WTC11 (cell line): ENCODE measurements around the gene SNRPA. TPM values are rescaled to one million over a fixed set of nuclear protein-coding genes. Genes with fewer than 3 reads are reported as not detected.

Source experiments
- ATAC-seq: fragments of 200-7000 bp; cut with Tn5 transposase; 2 replicates; pipeline ENCODE4 v1.10.0; 2021; ENCODE audit warnings: mild to moderate bottlenecking, moderate library complexity
- CTCF ChIA-PET: fragments of 300-600 bp; sonication (Branson Sonifier 250); formaldehyde crosslinking; loops from one replicate; lab custom pipeline; 2021; ENCODE audit warnings: antibody characterized with exemption; lab: Charles Lee
- POLR2A ChIA-PET: fragments of 350-600 bp; sonication (Branson Sonifier 250); formaldehyde crosslinking; loops from one replicate; lab custom pipeline; 2021; ENCODE audit warnings: antibody characterized with exemption; lab: Charles Lee
- DNase-seq: peaks from one replicate; pipeline ENCODE4 v3.0.0; 2021; ENCODE audit warnings: low spot score
- H3K27ac Mint-ChIP-seq: 2 replicates; pipeline ENCODE4 v1.8.0; 2021; ENCODE audit warnings: mixed read lengths
- H3K27me3 Mint-ChIP-seq: 2 replicates; pipeline ENCODE4 v1.8.0; 2021; ENCODE audit warnings: low read depth, mild to moderate bottlenecking, moderate library complexity, mixed read lengths
- H3K36me3 Mint-ChIP-seq: 2 replicates; pipeline ENCODE4 v1.8.0; 2021; ENCODE audit warnings: mixed read lengths
- H3K4me1 Mint-ChIP-seq: 2 replicates; pipeline ENCODE4 v1.8.0; 2022; ENCODE audit warnings: mixed read lengths
- H3K4me3 Mint-ChIP-seq: 2 replicates; pipeline ENCODE4 v1.8.0; 2021; ENCODE audit warnings: mild to moderate bottlenecking, moderate library complexity, mixed read lengths
- H3K9me3 Mint-ChIP-seq: 2 replicates; pipeline ENCODE4 v1.8.0; 2021; ENCODE audit warnings: mixed read lengths
- AR ChIP-seq: fragments of 250-450 bp; sonication (Bioruptor Pico); IDR thresholded peaks from 2 replicates; pipeline ENCODE4 v1.9.0; 2021; ENCODE audit warnings: mild to moderate bottlenecking
- CBFB ChIP-seq: sonication (generic); formaldehyde crosslinking; IDR thresholded peaks from 2 replicates; pipeline ENCODE4 v1.8.1; 2022; ENCODE audit warnings: mild to moderate bottlenecking, low read depth, missing genetic modification reagents
- CDX4 ChIP-seq: fragments of 250-450 bp; sonication (Bioruptor Pico); IDR thresholded peaks from 2 replicates; pipeline ENCODE4 v1.9.0; 2021; ENCODE audit warnings: moderate library complexity, mild to moderate bottlenecking, inconsistent platforms, borderline replicate concordance
- CREB1 ChIP-seq: sonication (generic); formaldehyde crosslinking; IDR thresholded peaks from 2 replicates; pipeline ENCODE4 v1.8.0; 2023; ENCODE audit warnings: mild to moderate bottlenecking, missing genetic modification reagents
- ELF4 ChIP-seq: sonication (generic); formaldehyde crosslinking; IDR thresholded peaks from 2 replicates; pipeline ENCODE4 v1.8.1; 2022; ENCODE audit warnings: low read depth, mild to moderate bottlenecking, moderate library complexity, missing genetic modification reagents
- FOXJ3 ChIP-seq: sonication (generic); formaldehyde crosslinking; IDR thresholded peaks from 2 replicates; pipeline ENCODE4 v1.9.0; 2021; ENCODE audit warnings: missing genetic modification reagents, mild to moderate bottlenecking, borderline replicate concordance
- FOXK1 ChIP-seq: sonication (generic); formaldehyde crosslinking; IDR thresholded peaks from 2 replicates; pipeline ENCODE4 v1.8.0; 2022; ENCODE audit warnings: mild to moderate bottlenecking, moderate library complexity, missing genetic modification reagents
- FOXP4 ChIP-seq: sonication (generic); formaldehyde crosslinking; IDR thresholded peaks from 2 replicates; pipeline ENCODE4 v1.8.0; 2022; ENCODE audit warnings: mild to moderate bottlenecking, missing genetic modification reagents
- HMGXB4 ChIP-seq: sonication (generic); formaldehyde crosslinking; IDR thresholded peaks from 2 replicates; pipeline ENCODE4 v1.8.1; 2023; ENCODE audit warnings: mild to moderate bottlenecking, moderate library complexity, missing genetic modification reagents
- IRF2 ChIP-seq: sonication (generic); formaldehyde crosslinking; IDR thresholded peaks from 2 replicates; pipeline ENCODE4 v1.8.0; 2022; ENCODE audit warnings: low read depth, missing genetic modification reagents, borderline replicate concordance
- JAZF1 ChIP-seq: fragments of 250-450 bp; sonication (Bioruptor Pico); IDR thresholded peaks from 2 replicates; pipeline ENCODE4 v1.9.0; 2021; ENCODE audit warnings: moderate library complexity, mild to moderate bottlenecking, inconsistent platforms
- MXD4 ChIP-seq: fragments of 250-450 bp; sonication (Bioruptor Pico); IDR thresholded peaks from 2 replicates; pipeline ENCODE4 v1.8.0; 2021; ENCODE audit warnings: mild to moderate bottlenecking, moderate library complexity, borderline replicate concordance
- NR1H2 ChIP-seq: sonication (generic); formaldehyde crosslinking; IDR thresholded peaks from 2 replicates; pipeline ENCODE4 v1.9.0; 2021; ENCODE audit warnings: mild to moderate bottlenecking, moderate library complexity, missing genetic modification reagents
- PRRX2 ChIP-seq: fragments of 250-450 bp; sonication (Bioruptor Pico); IDR thresholded peaks from 2 replicates; pipeline ENCODE4 v1.8.0; 2021; ENCODE audit warnings: mild to moderate bottlenecking
- RORB ChIP-seq: fragments of 250-450 bp; sonication (Bioruptor Pico); IDR thresholded peaks from 2 replicates; pipeline ENCODE4 v1.9.0; 2021; ENCODE audit warnings: mild to moderate bottlenecking
- SMAD4 ChIP-seq: sonication (generic); formaldehyde crosslinking; IDR thresholded peaks from 2 replicates; pipeline ENCODE4 v1.8.0; 2022; ENCODE audit warnings: mild to moderate bottlenecking, missing genetic modification reagents
- STAT6 ChIP-seq: sonication (generic); formaldehyde crosslinking; conservative IDR thresholded peaks from 2 replicates; pipeline ENCODE4 v1.8.1; 2023; ENCODE audit warnings: mild to moderate bottlenecking, low read depth, missing genetic modification reagents, moderate library complexity
- TEAD1 ChIP-seq: sonication (generic); formaldehyde crosslinking; IDR thresholded peaks from 2 replicates; pipeline ENCODE4 v1.8.0; 2022; ENCODE audit warnings: mild to moderate bottlenecking, missing genetic modification reagents
- USF2 ChIP-seq: sonication (generic); formaldehyde crosslinking; IDR thresholded peaks from 2 replicates; pipeline ENCODE4 v1.8.1; 2023; ENCODE audit warnings: mild to moderate bottlenecking, missing genetic modification reagents, moderate library complexity
- ZMAT4 ChIP-seq: fragments of 250-450 bp; sonication (Bioruptor Pico); IDR thresholded peaks from 2 replicates; pipeline ENCODE4 v1.9.0; 2021; ENCODE audit warnings: mild to moderate bottlenecking
- ZNF219 ChIP-seq: sonication (generic); formaldehyde crosslinking; IDR thresholded peaks from 2 replicates; pipeline ENCODE4 v1.8.0; 2023; ENCODE audit warnings: missing genetic modification reagents, mild to moderate bottlenecking, borderline replicate concordance
- ZNF423 ChIP-seq: fragments of 250-450 bp; sonication (Bioruptor Pico); IDR thresholded peaks from 2 replicates; pipeline ENCODE4 v2.1.2; 2022; ENCODE audit warnings: mild to moderate bottlenecking, moderate library complexity
- total RNA-seq: library from RNA; stranded (reverse); gene quantifications from 3 replicates; pipeline ENCODE4 v1.2.3, GENCODE V29; 2021

SNRPA gene
- total RNA-seq, 1 experiment from 2014 or later: 227 TPM

GRCh38 chr19:40742477-40742876, 8.5 kb upstream of the SNRPA start (continued):
- TF ChIP-seq HMGXB4 (CRISPR knock-in tag): no peak
- TF ChIP-seq FOXJ3 (CRISPR knock-in tag): no peak
- no peak for TF ChIP-seq STAT6
- no peak for TF ChIP-seq ELF4 (CRISPR knock-in tag)
- no peak for TF ChIP-seq ZMAT4
- no peak for TF ChIP-seq MXD4 (CRISPR knock-in tag)
- no peak for TF ChIP-seq FOXP4 (CRISPR knock-in tag)
- TF ChIP-seq USF2: no peak
- no peak for TF ChIP-seq IRF2 (CRISPR knock-in tag)
- no peak for TF ChIP-seq PRRX2 (CRISPR knock-in tag)
- no peak for TF ChIP-seq CREB1

- Mint-ChIP-seq H3K4me3 (no peak overlapping the region), H3K27ac (no peak overlapping the region), H3K27me3 (no peaks in the 10 kb centered on the region), H3K4me1 (peaks cover 17% of the 10 kb centered on the region), H3K36me3 (peaks cover 10% of the 10 kb centered on the region), H3K9me3 (no peaks in the 10 kb centered on the region)
- ATAC-seq (no peak), DNase-seq (no peak)
- CTCF ChIA-PET: interaction anchor here (0.7 to 4.3 kb wide), 7 partner anchors 9 to 79 kb away, joined by 3 to 22 read pairs (median 4); partner anchors contain the start of genes EGLN2 and RAB4B
- POLR2A ChIA-PET: interaction anchor here (0.5 to 1.6 kb wide), 3 partner anchors 14 to 197 kb away, joined by 3 to 4 read pairs (median 3); partner anchors contain the start of genes COQ8B and ITPKC
- no peak for TF ChIP-seq NR1H2
- no peak for TF ChIP-seq FOXK1 (CRISPR knock-in tag)
- TF ChIP-seq CDX4 (CRISPR knock-in tag): no peak
- TF ChIP-seq RORB (CRISPR knock-in tag): no peak
- no peak for TF ChIP-seq CBFB (CRISPR knock-in tag)
- no peak for TF ChIP-seq SMAD4 (CRISPR knock-in tag)
- TF ChIP-seq AR (CRISPR knock-in tag): no peak
- no peak for TF ChIP-seq JAZF1 (CRISPR knock-in tag)
- no peak for TF ChIP-seq TEAD1 (CRISPR knock-in tag)
- TF ChIP-seq ZNF219: no peak
- TF ChIP-seq ZNF423: no peak
These were observed 8.1 kb upstream of the SNRPA start for GRCh38 chr19:40742886-40743285.
